ENCODE measurements around the gene GAK. TPM values are rescaled to one million over a fixed set of nuclear protein-coding genes. Genes with fewer than 3 reads are reported as not detected.

The GAK gene
- total RNA-seq, 6 experiments from 2014 or later, result 53.2 to 85.0 (median 64.5) TPM

DNA sequence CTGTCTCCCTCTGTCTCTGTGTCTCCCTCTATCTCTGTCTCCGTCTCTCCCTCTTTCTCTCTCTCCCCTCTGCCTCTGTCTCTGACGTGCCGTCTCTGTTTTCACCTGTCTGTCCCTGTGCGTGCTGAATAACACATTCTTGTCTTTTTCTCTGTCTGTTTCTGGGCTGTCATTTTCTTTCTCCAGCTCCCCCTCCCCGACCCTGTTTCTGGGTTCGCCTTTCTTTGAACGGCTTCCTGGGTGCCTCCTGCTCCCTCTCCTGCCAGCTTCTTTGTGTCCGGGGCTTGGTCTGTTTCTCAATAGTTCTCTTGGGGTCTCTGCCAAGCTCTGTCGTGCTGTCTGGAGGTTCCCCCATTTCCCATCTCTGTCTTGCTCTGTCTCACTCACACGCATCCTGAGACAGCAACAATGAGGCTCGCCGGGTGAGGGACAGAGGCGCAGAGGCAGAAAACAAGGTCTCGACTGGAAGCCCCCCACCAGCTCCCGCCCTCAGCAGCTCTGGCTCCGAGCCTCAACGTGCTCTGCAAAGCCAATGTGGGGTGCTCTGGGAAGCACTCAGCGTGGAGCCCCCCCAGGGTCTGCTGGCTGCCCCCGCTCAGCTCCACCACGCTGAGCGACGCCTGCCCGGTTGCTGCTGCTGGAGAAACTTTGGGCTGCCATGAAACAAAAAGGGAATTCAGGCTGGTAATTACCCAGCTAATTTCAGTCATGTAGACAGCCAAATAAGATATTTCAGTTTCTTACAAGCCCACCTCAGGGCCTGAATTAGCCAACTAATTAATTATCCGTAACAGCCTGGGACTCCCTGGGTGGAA is 109.5 kb downstream of the GAK start:
- Histone ChIP-seq H3K27ac (no peak overlapping the region), H3K4me3 (no peak overlapping the region), H3K9me3 (no peaks in the 10 kb centered on the region), H3K4me1 (no peaks in the 10 kb centered on the region), H3K36me3 (no peaks in the 10 kb centered on the region), H3K27me3 (no peaks in the 10 kb centered on the region)
- TF ChIP-seq POLR2A (IDR thresholded peaks at IDR 0.05), result no peak
- TF ChIP-seq, protein P1, sequence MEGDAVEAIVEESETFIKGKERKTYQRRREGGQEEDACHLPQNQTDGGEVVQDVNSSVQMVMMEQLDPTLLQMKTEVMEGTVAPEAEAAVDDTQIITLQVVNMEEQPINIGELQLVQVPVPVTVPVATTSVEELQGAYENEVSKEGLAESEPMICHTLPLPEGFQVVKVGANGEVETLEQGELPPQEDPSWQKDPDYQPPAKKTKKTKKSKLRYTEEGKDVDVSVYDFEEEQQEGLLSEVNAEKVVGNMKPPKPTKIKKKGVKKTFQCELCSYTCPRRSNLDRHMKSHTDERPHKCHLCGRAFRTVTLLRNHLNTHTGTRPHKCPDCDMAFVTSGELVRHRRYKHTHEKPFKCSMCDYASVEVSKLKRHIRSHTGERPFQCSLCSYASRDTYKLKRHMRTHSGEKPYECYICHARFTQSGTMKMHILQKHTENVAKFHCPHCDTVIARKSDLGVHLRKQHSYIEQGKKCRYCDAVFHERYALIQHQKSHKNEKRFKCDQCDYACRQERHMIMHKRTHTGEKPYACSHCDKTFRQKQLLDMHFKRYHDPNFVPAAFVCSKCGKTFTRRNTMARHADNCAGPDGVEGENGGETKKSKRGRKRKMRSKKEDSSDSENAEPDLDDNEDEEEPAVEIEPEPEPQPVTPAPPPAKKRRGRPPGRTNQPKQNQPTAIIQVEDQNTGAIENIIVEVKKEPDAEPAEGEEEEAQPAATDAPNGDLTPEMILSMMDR (IDR thresholded peaks at IDR 0.05), result no peak
- peak in 1 of 3 donors; percentile 37 for DNase-seq
- no peak for ATAC-seq
- intact Hi-C loops (cut with DNase I), result no loop called here
- WGBS (ENCODE audit: insufficient coverage, low coverage, low lambda C conversion rate, missing lambda C conversion rate), result 59% methylated on average over 17 of the region's 24 CpGs

DNA sequence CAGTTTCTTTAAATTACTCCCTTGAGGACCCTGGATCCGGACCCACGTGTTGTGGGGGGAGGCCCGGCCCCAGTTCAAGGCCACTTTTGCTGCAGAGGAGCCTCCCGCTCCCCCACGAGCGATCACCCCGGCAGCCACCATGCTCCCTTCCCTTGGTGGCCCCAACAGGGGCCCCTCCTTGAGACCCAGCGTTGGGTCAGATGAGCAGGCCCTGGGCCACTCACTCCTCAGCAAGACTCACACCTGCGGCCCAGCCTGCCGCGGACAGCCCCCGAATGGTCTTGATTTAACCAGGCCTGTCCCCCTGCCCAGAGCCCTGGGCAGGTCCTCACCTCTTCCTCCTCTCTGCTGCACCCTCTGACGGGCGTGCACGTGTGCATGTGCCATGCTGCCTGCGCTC is 110.5 kb downstream of the GAK start:
- ATAC-seq, result no peak
- TF ChIP-seq POLR2A (IDR thresholded peaks at IDR 0.05), result no peak
- TF ChIP-seq, protein P1 (IDR thresholded peaks at IDR 0.05), result no peak
- no peak overlapping the region for H3K4me3 ChIP-seq
- peak in 2 of 3 donors; percentile 32 to 39 for DNase-seq
- no peaks in the 10 kb centered on the region for H3K27me3 ChIP-seq
- WGBS (ENCODE audit: insufficient coverage, low coverage, low lambda C conversion rate, missing lambda C conversion rate), result 80% methylated on average over 11 of the region's 16 CpGs
- intact Hi-C loops (cut with DNase I), result no loop called here
- H3K9me3 ChIP-seq, result no peaks in the 10 kb centered on the region
- no peak overlapping the region for H3K27ac ChIP-seq
- H3K36me3 ChIP-seq, result no peaks in the 10 kb centered on the region
- H3K4me1 ChIP-seq, result no peaks in the 10 kb centered on the region

DNA sequence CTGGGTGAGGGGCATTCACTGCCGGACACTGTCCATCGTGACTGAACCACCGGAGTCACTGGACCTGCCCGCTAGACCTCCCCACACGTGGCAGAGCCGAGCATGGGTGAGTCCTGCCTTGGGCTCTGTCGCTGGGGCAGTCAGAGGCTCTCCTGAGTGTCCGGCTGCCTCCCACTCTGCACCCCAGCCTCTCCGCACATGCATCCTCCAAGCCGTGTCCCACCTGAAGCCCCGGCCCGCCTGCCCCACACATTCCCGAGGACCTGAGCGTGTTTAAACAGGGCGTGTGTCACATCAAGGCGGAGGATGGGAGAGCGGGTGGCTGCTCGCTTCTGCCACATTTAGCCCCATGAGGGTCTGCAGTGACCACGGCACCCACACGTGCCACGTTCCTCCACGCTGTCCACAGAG is 110.9 kb downstream of the GAK start:
- no peaks in the 10 kb centered on the region for H3K27me3 ChIP-seq
- intact Hi-C loops (cut with DNase I), result no loop called here

DNA sequence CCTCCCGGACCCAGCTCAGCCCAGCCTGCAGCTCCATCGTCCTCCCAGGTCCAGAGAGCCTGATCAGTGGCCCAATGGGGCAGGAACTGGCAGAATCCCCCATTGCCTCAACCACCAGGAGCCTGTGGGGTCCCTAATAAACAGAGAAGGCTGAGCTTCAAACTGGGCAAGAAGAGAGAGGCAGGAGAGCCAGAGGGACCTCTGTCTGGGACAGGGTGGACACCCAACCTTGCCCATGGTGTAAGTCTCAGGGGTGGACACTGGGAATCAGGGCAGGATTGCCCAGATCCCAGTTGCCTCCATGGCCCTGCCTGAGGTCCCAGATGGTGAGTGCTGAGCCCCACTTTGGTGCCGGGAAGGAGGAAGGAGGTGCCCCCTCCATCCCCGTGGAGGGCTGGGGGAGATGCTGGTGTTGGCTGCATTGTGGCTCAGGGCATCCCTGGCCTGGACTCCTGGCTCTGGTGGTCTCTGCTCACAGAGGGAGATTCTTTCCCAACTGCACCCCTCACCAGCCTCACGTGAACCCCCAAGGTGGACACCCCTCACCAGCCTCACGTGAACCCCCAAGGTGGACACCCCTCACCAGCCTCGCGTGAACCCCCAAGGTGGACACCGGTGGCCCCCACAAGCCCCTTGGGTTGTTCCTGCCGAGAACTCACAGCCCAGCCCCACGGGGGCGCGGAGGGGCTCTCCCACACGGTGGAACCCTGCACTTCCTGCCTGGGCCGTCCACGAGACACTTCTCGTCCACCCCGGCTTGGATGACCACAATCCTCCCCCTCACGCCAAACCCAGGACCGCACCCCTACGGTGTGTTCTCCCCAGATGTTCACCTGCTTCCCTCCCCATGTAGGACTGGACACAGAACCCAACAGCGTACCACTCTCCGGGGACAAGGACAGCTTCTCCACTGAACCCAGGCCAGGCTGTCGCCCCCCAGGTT is 111.6 kb downstream of the GAK start:
- no peak for ATAC-seq
- Histone ChIP-seq H3K4me1 (peaks cover 0 to 5% (median under 1%) of the 10 kb centered on the region in 4 donors), H3K4me3 (no peak overlapping the region), H3K36me3 (no peaks in the 10 kb centered on the region), H3K27me3 (no peaks in the 10 kb centered on the region), H3K9me3 (no peaks in the 10 kb centered on the region), H3K27ac (no peak overlapping the region)
- intact Hi-C loops (cut with DNase I), result no loop called here
- 50% methylated on average over 4 of the region's 24 CpGs for WGBS (ENCODE audit: insufficient coverage, low coverage, low lambda C conversion rate, missing lambda C conversion rate)
- TF ChIP-seq, protein P1 (IDR thresholded peaks at IDR 0.05), result no peak
- TF ChIP-seq POLR2A (IDR thresholded peaks at IDR 0.05), result no peak
- DNase-seq, result peak in 1 of 3 donors; percentile 42

More for the DNA sequence above, 110.9 kb downstream of the GAK start:
- 60% methylated on average over 2 of the region's 22 CpGs for WGBS (ENCODE audit: insufficient coverage, low coverage, low lambda C conversion rate, missing lambda C conversion rate)
- peak in 1 of 3 donors; percentile 50 for DNase-seq
- no peak overlapping the region for H3K27ac ChIP-seq
- no peaks in the 10 kb centered on the region for H3K9me3 ChIP-seq
- TF ChIP-seq, protein P1 (IDR thresholded peaks at IDR 0.05), result no peak
- no peak for TF ChIP-seq POLR2A (IDR thresholded peaks at IDR 0.05)
- no peaks in the 10 kb centered on the region for H3K4me1 ChIP-seq
- no peak overlapping the region for H3K4me3 ChIP-seq
- ATAC-seq, result no peak
- no peaks in the 10 kb centered on the region for H3K36me3 ChIP-seq

All from right lobe of liver (tissue), 6 donors.